Measurements from ENCODE around the gene ARVCF.

GRCh38 chr22:19941365-19942082 is 75.1 kb downstream of the ARVCF start, which contains the start of the genes COMT and TXNRD2:
- TF ChIP-seq CTCF (IDR thresholded peaks at IDR 0.05) (no peak), MAX (IDR thresholded peaks at IDR 0.05; ENCODE audit: low read depth) (peak; percentile 57; the same call in 1 of the 2 replicates), USF2 (IDR thresholded peaks at IDR 0.05; ENCODE audit: borderline replicate concordance, low read depth, low read length) (no peak), FOSL2 (IDR thresholded peaks at IDR 0.05; ENCODE audit: borderline replicate concordance, low read depth) (no peak), RFX5 (IDR thresholded peaks at IDR 0.05; ENCODE audit: low read length) (no peak), EP300 (IDR thresholded peaks at IDR 0.05; ENCODE audit: borderline replicate concordance in 1 of 2, low read depth in 1 of 2, low read length in 1 of 2) (0 out of 4 replicates have a peak, but pooled peaks of 1 of the 2 experiments have one; percentile 11), TCF12 (IDR thresholded peaks at IDR 0.05) (no peak), SMC3 (IDR thresholded peaks at IDR 0.05; ENCODE audit: low read depth, low read length) (no peak), GABPA (IDR thresholded peaks at IDR 0.05; ENCODE audit: low read depth) (peak; percentile 47), PBX3 (IDR thresholded peaks at IDR 0.05) (no peak), POLR2AphosphoS5 (IDR thresholded peaks at IDR 0.05; ENCODE audit: low read depth, low read length) (peak; percentile 59), NRF1 (IDR thresholded peaks at IDR 0.05; ENCODE audit: low read depth, low read length) (no peak), IRF3 (IDR thresholded peaks at IDR 0.05; ENCODE audit: low read depth, low read length) (no peak)

Data from SK-N-SH (cell line).